ENCODE data around the gene AGBL1.

AGBL1 gene

DNA sequence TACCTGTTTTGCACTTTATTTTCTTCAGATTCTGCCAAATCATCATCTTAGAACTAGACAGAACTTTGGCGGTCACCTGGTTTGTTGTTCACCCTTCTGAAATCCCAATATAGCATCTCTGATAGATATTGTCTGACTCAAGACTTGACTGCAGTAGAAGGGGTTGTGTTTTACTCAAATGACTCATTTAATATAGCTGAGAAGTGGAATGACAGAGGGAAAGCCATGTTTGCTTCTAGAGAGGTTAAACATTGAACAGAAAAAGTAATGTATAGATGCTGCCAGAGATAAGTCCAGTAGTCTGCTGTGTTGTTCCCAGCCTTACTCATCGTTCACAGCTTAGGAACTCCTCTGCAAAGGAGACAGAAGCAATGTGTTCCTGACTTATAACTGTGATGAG lies 402.0 kb downstream of the AGBL1 start:
- TF ChIP-seq RAD21 (IDR thresholded peaks at IDR 0.05; ENCODE audit: low read depth) (no peak), CEBPB (IDR thresholded peaks at IDR 0.05) (no peak), NFIC (IDR thresholded peaks at IDR 0.05) (no peak), ZBTB7A (IDR thresholded peaks at IDR 0.05; ENCODE audit: low read depth) (no peak), FOXM1 (IDR thresholded peaks at IDR 0.05; ENCODE audit: borderline replicate concordance, low read depth) (no peak), TCF12 (IDR thresholded peaks at IDR 0.05; ENCODE audit: low read depth) (no peak), EGR1 (IDR thresholded peaks at IDR 0.05) (no peak), CREB1 (IDR thresholded peaks at IDR 0.05; ENCODE audit: low read depth) (no peak), YY1 (IDR thresholded peaks at IDR 0.05; ENCODE audit: low read depth) (no peak), TAF1 (IDR thresholded peaks at IDR 0.05; ENCODE audit: low read depth) (no peak), EP300 (IDR thresholded peaks at IDR 0.05; ENCODE audit: borderline replicate concordance) (no peak), TEAD4 (IDR thresholded peaks at IDR 0.05) (no peak)
- TF ChIP-seq, protein P1, sequence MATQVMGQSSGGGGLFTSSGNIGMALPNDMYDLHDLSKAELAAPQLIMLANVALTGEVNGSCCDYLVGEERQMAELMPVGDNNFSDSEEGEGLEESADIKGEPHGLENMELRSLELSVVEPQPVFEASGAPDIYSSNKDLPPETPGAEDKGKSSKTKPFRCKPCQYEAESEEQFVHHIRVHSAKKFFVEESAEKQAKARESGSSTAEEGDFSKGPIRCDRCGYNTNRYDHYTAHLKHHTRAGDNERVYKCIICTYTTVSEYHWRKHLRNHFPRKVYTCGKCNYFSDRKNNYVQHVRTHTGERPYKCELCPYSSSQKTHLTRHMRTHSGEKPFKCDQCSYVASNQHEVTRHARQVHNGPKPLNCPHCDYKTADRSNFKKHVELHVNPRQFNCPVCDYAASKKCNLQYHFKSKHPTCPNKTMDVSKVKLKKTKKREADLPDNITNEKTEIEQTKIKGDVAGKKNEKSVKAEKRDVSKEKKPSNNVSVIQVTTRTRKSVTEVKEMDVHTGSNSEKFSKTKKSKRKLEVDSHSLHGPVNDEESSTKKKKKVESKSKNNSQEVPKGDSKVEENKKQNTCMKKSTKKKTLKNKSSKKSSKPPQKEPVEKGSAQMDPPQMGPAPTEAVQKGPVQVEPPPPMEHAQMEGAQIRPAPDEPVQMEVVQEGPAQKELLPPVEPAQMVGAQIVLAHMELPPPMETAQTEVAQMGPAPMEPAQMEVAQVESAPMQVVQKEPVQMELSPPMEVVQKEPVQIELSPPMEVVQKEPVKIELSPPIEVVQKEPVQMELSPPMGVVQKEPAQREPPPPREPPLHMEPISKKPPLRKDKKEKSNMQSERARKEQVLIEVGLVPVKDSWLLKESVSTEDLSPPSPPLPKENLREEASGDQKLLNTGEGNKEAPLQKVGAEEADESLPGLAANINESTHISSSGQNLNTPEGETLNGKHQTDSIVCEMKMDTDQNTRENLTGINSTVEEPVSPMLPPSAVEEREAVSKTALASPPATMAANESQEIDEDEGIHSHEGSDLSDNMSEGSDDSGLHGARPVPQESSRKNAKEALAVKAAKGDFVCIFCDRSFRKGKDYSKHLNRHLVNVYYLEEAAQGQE (IDR thresholded peaks at IDR 0.05; ENCODE audit: low read depth): no peak
- TF ChIP-seq, protein P2, sequence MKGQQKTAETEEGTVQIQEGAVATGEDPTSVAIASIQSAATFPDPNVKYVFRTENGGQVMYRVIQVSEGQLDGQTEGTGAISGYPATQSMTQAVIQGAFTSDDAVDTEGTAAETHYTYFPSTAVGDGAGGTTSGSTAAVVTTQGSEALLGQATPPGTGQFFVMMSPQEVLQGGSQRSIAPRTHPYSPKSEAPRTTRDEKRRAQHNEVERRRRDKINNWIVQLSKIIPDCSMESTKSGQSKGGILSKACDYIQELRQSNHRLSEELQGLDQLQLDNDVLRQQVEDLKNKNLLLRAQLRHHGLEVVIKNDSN (IDR thresholded peaks at IDR 0.05): no peak
- TF ChIP-seq, protein P3, sequence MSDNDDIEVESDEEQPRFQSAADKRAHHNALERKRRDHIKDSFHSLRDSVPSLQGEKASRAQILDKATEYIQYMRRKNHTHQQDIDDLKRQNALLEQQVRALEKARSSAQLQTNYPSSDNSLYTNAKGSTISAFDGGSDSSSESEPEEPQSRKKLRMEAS (IDR thresholded peaks at IDR 0.05): no peak

DNA sequence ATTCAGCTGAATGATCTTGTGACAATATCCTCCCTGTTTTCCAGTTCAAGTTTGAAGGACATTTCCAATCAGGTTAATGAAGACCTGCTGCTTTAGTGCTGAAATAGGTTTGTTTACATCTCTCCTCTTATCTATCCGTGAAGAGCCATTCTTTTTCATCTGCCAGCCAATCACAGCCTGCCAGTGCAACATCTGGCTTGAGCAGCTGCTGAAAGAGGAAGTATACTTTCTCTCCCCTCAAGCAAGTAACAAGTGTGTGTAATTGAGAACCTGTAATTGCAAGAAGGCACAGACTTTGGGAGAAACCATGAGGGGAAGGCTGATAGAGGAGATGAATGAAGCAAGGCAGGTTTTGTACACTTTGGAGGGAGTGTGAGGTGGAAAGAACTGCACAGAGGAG lies 404.3 kb downstream of the AGBL1 start:
- no peak for TF ChIP-seq ZBTB7A (IDR thresholded peaks at IDR 0.05; ENCODE audit: low read depth)
- TF ChIP-seq TEAD4 (IDR thresholded peaks at IDR 0.05): no peak
- no peak for TF ChIP-seq EGR1 (IDR thresholded peaks at IDR 0.05)
- no peak for TF ChIP-seq FOXM1 (IDR thresholded peaks at IDR 0.05; ENCODE audit: borderline replicate concordance, low read depth)
- no peak for TF ChIP-seq EP300 (IDR thresholded peaks at IDR 0.05; ENCODE audit: borderline replicate concordance)
- TF ChIP-seq CEBPB (IDR thresholded peaks at IDR 0.05): no peak
- no peak for TF ChIP-seq CREB1 (IDR thresholded peaks at IDR 0.05; ENCODE audit: low read depth)
- TF ChIP-seq, protein P3 (IDR thresholded peaks at IDR 0.05): no peak
- no peak for TF ChIP-seq TAF1 (IDR thresholded peaks at IDR 0.05; ENCODE audit: low read depth)
- TF ChIP-seq, protein P1 (IDR thresholded peaks at IDR 0.05; ENCODE audit: low read depth): no peak
- TF ChIP-seq, protein P2 (IDR thresholded peaks at IDR 0.05): no peak

DNA sequence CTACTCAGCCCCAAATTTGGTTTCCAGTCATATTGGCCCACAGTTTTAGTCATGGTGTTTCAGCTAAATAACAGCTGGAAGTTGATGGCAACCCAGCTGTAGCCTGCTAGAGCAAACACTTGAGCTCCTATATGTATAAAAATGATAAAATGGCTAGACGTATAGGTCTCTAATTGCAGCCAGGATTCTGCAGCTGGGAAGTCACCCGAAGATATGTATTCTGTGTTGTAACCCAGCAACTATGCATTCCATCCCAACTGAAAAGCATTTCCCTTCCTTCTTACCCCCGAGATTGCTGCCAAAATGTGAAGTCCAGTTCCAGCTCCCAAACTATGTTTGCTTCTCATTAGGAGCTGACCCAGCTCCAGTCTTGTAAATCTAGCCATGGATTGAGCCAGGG lies 408.4 kb downstream of the AGBL1 start:
- TF ChIP-seq, protein P3 (IDR thresholded peaks at IDR 0.05): no peak
- TF ChIP-seq YY1 (IDR thresholded peaks at IDR 0.05; ENCODE audit: low read depth) (no peak), RAD21 (IDR thresholded peaks at IDR 0.05; ENCODE audit: low read depth) (no peak), TCF12 (IDR thresholded peaks at IDR 0.05; ENCODE audit: low read depth) (no peak), ZBTB7A (IDR thresholded peaks at IDR 0.05; ENCODE audit: low read depth) (no peak), EGR1 (IDR thresholded peaks at IDR 0.05) (no peak)
- TF ChIP-seq, protein P1 (IDR thresholded peaks at IDR 0.05; ENCODE audit: low read depth): no peak

DNA sequence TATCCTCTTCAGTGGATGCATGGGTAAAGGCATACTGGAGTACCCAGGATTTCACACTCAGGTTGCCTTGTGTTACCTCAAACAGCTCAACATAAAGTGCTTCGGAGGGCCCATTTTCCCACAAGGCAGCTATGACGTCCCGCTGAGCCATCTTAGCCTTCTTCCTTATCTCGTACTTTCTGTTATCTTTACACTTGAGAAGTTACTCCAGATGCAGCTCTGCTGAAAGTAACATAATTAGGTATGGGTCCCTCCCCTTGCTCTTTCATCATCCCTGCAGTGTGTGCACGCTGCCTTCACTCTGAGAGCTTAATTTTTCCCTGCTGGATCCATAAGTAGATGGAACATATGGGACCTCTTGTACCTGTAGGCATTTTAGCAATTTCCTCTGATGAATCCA lies 410.3 kb downstream of the AGBL1 start:
- TF ChIP-seq ZBTB7A (IDR thresholded peaks at IDR 0.05; ENCODE audit: low read depth): no peak

DNA sequence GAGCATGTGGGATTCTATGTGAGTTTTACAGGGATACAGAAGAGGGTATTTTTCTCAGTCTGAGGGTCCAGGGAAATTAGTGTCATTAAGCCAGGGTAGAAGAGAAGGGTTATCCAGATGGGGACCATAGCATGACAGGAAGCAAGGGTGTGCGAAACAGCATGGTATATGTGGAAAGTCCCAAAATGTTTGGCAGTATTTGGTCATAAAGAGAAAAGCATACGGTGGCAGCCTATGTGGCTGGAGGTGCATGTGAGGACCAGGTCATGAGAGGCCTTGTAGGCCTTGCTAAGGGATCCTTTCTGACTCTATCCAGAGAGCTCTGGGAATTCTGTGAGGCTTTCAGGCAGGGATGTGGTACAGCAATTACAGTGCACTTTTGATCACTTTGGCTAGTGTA lies 411.4 kb downstream of the AGBL1 start:
- TF ChIP-seq, protein P2 (IDR thresholded peaks at IDR 0.05): no peak
- no peak for TF ChIP-seq EGR1 (IDR thresholded peaks at IDR 0.05)
- TF ChIP-seq, protein P3 (IDR thresholded peaks at IDR 0.05): no peak
- no peak for TF ChIP-seq RAD21 (IDR thresholded peaks at IDR 0.05; ENCODE audit: low read depth)
- TF ChIP-seq NFIC (IDR thresholded peaks at IDR 0.05): no peak
- no peak for TF ChIP-seq ZBTB7A (IDR thresholded peaks at IDR 0.05; ENCODE audit: low read depth)
- no peak for TF ChIP-seq CEBPB (IDR thresholded peaks at IDR 0.05)
- no peak for TF ChIP-seq TEAD4 (IDR thresholded peaks at IDR 0.05)
- no peak for TF ChIP-seq TAF1 (IDR thresholded peaks at IDR 0.05; ENCODE audit: low read depth)
- no peak for TF ChIP-seq TCF12 (IDR thresholded peaks at IDR 0.05; ENCODE audit: low read depth)
- TF ChIP-seq, protein P1 (IDR thresholded peaks at IDR 0.05; ENCODE audit: low read depth): no peak
- no peak for TF ChIP-seq YY1 (IDR thresholded peaks at IDR 0.05; ENCODE audit: low read depth)
- no peak for TF ChIP-seq CREB1 (IDR thresholded peaks at IDR 0.05; ENCODE audit: low read depth)
- no peak for TF ChIP-seq EP300 (IDR thresholded peaks at IDR 0.05; ENCODE audit: borderline replicate concordance)
- TF ChIP-seq FOXM1 (IDR thresholded peaks at IDR 0.05; ENCODE audit: borderline replicate concordance, low read depth): no peak

Data from Ishikawa (cell line).